ENCODE results near the gene IL34.

IL34 gene

DNA sequence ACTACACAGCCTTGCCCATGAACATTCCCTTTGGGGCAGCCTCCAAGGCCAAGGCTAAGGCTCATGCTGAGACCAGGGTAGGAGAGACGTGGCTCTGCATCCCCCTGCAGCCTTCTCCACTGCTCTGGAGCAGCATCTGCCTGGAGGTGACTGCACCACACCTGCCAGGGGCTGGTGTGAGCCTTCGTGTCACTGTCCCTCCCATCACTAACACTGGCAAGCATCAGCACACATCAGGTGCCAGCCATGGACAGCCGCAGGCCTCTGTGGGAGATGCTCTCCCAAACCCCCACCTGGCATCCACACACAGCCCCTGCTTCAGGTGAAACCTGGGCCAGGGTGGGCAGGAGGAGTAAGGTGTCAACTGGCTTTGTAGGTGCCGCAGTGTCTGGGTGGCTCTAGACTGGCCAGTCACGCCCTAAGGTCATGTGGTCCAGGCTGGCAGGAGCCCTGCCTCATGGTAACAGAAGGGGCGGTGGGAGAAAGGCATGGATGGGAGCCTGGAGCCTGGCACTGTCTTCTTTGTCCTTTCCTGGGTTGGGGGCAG, 57.5 kb downstream of the IL34 start:
- DNase-seq, result no peak

DNA sequence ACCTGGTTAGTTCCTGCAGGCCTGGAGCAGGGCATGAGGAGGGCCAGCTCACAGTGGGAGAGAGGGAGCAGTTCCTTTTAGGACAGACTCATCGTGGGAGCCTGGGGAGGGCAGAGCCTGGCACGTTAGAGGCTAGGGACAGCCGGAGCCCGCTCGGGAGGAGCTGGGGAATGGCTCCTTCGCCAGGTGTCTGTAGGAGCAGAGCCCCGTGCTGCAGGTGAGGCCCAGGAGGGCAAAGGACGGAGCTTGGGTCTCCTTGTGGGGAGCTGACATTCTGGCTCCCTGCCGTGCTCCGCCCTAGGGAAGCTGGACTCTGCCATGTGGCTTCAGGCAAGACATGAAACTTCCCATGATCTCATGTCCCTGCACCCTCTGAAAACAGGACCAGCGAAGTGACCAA, 58.2 kb downstream of the IL34 start:
- DNase-seq, result no peak

DNA sequence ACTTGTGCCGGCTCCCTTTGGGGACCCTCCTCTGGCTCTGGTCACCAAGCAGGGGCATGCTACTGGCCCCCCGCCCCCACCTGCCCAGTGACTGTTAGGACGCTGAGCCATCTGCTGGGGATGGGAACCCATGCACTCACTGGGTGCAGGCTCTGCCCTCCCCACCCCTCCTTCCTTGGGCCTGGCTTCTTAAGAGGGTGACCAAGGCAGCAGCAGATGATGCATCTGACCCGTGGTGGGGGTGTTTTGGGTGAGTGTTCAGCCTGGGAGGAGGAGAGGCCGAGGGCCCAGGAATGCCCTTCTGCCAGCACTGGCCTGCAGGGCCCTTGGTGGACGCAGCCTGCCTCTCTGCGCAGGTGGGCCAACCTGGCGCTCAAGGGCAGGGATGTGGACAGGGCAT, 58.7 kb downstream of the IL34 start:
- no peak for DNase-seq

DNA sequence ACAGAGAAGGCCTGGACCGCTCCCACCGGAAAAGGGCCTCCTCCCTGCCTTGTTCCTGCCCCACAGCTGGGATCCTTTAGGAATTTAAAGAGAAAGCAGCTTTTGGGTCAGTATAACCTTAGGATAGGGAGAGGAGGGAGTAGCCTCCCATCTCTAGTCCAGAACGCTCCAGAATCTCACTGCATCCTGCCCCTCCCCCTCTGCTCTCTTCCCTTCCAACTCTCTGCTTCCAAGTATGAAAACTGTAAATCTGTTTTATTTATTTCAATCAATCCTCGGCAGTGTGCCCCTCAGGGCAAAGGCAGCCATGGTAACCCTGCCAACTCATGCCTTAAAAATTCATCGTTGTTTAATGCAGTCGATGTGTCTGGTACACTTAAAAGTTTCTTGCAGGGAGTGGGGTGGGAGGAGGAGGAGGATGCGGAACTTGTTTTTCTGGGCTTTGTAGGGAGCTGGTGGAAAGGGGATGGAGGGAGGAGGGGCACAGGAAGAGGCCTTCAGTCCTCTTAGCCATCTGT, 60.6 kb downstream of the IL34 start:
- DNase-seq, result no peak

DNA sequence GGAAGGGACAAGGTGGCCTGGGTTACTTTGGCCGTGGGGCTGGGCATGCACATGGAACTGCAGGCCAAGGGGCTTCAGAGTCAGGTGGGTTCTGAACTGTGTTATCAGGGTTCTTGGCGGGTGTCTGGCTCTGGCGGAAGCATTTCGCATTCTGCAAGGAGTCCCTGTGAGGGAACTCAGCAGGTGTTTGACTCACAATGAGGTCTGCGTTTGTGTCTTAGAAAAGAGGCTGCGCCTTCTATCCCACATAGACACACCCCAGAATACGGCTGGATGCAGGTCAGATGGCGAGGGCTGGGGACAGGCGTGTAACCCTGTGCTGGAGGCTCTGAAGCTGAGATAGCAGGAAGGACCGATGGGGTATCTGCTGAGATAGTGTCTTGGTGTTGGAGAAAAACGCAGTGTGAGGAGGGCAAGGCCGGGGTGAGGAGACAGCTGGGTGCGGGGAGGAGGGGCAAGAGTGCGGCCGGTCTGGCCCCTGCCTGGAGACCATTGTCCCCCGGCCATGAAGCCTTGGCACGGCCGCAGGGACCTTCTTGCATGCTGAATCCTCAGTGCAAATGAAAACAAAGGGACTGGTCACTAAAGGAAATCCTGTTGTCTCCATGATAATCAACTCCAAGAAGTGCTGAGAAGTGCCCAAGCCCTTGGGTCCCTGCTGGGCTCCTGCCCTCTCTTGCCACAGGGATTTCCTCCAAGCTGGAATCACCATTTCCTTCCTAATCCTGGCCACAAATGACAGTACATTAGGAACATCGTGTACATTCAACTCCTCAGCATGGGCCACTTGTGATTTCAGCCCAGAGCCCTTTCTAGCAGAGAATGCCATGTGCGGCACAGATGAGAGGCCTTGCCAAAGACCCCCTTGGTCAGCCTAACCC, 62.2 kb downstream of the IL34 start:
- no peak for DNase-seq

DNA sequence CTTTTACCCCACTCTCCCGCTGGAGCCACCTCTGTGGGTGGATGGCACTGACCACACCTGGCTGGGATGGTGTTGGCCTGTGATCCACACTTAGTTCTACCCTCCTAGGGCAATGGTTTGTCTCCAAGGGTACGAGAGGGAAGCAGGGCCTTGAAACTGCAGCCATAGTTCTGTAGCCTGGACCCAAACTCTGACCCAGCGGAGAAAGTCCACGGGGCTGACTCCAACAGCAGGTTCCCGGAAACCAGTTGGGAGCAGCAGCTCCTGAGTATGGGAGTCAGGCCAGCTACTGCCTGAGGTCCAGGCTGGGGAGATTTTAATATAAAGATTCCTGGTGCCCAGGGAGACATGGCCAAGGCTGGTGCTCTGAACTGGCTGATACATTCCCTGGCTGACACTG, 63.1 kb downstream of the IL34 start:
- no peak for DNase-seq

DNA sequence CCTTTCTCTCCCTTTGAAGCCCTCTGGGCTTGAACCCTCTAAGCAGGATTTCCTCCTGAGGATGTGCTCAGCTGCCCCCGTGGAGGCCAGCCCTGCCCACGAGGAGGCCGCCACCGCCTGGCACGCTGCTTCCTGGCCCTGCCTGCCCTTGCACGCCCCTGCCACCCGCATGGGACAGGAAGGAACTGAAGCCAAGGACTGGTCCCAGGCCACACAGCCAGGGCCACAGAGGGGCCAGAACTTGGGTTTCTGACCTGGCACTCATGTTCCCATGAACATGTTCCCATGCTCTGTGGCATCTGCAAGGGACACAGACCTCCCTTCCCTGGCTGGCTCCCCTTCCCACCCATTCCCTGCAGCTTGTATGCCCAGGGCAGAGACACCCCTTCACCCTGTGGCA, 63.6 kb downstream of the IL34 start:
- no peak for DNase-seq

Data from NCI-H1930 (cell line).